GM12875 (cell line): ENCODE measurements around the gene COL5A1.

ENCODE experiments used
- H3K4me3 ChIP-seq: one replicate; pipeline ENCODE4 v1.5.1; 2011; ENCODE audit warnings: low read depth, low read length, control low read depth
- CTCF ChIP-seq: IDR thresholded peaks from 2 replicates; pipeline ENCODE4 v1.5.1; 2011; ENCODE audit warnings: low read depth, mild to moderate bottlenecking, control low read depth, inconsistent platforms, low read length, moderate library complexity, borderline replicate concordance; ENCODE audit not compliant: insufficient read depth

Gene COL5A1

GRCh38 chr9:134744385-134745295 lies 103.0 kb downstream of the COL5A1 start:
- no peak for TF ChIP-seq CTCF
- no peak overlapping the region for H3K4me3 ChIP-seq

- TF ChIP-seq CTCF: no peak
- H3K4me3 ChIP-seq: no peak overlapping the region
Observed at GRCh38 chr9:134747951-134748489, 106.4 kb downstream of the COL5A1 start.

- TF ChIP-seq CTCF: no peak
- no peak overlapping the region for H3K4me3 ChIP-seq
Observed at GRCh38 chr9:134748591-134748990, 107.0 kb downstream of the COL5A1 start.

GRCh38 chr9:134750450-134751155 lies 109.0 kb downstream of the COL5A1 start:
- TF ChIP-seq CTCF: no peak
- H3K4me3 ChIP-seq: no peak overlapping the region

- TF ChIP-seq CTCF: no peak
- H3K4me3 ChIP-seq: no peak overlapping the region
Observed at GRCh38 chr9:134751622-134752021, 110.0 kb downstream of the COL5A1 start.

GRCh38 chr9:134752471-134753168 lies 111.0 kb downstream of the COL5A1 start:
- TF ChIP-seq CTCF: no peak
- H3K4me3 ChIP-seq: no peak overlapping the region
